Sigmoid colon (tissue), 4 donors: ENCODE results near the gene OPRM1.

Experiments
- EP300 ChIP-seq, 4 donors: sonication (generic); formaldehyde crosslinking; IDR thresholded peaks; one replicate each; pipeline ENCODE4 v1.6.1; 2017; ENCODE audit warnings: antibody characterized with exemption in 4 of 4
- POLR2A ChIP-seq, 2 donors: fragments of 450-650 bp; IDR thresholded peaks; one replicate each; pipeline ENCODE4 v1.6.1; 2016; ENCODE audit warnings: antibody characterized with exemption in 2 of 2, mild to moderate bottlenecking in 2 of 2, moderate library complexity in 2 of 2
- POLR2AphosphoS5 ChIP-seq, 4 donors: sonication (generic); formaldehyde crosslinking; IDR thresholded peaks; one replicate each; pipeline ENCODE4 v1.6.1; 2017; ENCODE audit warnings: antibody characterized with exemption in 4 of 4
- TF ChIP-seq, protein P1 (sequence below), 4 experiments: fragments of 450-650 bp in 3 of 4; fragments of 200-600 bp in 1 of 4; IDR thresholded peaks; one replicate each; pipeline ENCODE4 v1.5.1; 2016 to 2019; ENCODE audit warnings: antibody characterized with exemption in 4 of 4, mild to moderate bottlenecking in 3 of 4, moderate library complexity in 2 of 4

DNA sequence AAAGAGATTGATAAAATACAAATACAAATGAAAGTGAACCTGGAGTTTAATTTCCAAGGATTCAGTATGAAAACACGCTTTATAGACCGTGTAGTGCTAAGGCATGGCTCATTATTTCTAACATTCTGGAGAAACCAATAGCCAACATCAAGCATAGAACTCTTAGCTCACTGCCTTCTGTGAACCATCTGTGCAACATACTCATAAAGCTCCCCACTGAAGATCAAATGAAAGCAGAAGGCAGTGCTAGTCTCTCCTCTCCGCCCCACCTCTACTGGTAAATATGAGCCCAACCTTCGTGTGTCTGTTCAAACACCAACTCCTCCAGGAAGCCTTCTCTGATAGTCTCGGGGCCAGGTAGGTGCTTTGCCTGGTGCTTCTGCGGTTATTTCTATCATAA lies 163.9 kb downstream of the OPRM1 start:
- TF ChIP-seq, protein P1, sequence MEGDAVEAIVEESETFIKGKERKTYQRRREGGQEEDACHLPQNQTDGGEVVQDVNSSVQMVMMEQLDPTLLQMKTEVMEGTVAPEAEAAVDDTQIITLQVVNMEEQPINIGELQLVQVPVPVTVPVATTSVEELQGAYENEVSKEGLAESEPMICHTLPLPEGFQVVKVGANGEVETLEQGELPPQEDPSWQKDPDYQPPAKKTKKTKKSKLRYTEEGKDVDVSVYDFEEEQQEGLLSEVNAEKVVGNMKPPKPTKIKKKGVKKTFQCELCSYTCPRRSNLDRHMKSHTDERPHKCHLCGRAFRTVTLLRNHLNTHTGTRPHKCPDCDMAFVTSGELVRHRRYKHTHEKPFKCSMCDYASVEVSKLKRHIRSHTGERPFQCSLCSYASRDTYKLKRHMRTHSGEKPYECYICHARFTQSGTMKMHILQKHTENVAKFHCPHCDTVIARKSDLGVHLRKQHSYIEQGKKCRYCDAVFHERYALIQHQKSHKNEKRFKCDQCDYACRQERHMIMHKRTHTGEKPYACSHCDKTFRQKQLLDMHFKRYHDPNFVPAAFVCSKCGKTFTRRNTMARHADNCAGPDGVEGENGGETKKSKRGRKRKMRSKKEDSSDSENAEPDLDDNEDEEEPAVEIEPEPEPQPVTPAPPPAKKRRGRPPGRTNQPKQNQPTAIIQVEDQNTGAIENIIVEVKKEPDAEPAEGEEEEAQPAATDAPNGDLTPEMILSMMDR (IDR thresholded peaks at IDR 0.05) = no peak
- no peak for TF ChIP-seq POLR2AphosphoS5 (IDR thresholded peaks at IDR 0.05)
- TF ChIP-seq POLR2A (IDR thresholded peaks at IDR 0.05) = no peak
- no peak for TF ChIP-seq EP300 (IDR thresholded peaks at IDR 0.05)
